NCI-H1092 treated with DMSO at 0.1 percent for 48 hours (cell line): Measurements from ENCODE around the gene MINPP1.

Experiments
- DNase-seq: peaks from one replicate; lab custom pipeline; 2025; lab: John Stamatoyannopoulos, UW

MINPP1 gene

GRCh38 chr10:87523731-87524130, 19.0 kb downstream of the MINPP1 start:
- DNase-seq = no peak

- DNase-seq = no peak
Measured at GRCh38 chr10:87524296-87524695, 19.6 kb downstream of the MINPP1 start.

GRCh38 chr10:87531908-87532622, 27.4 kb downstream of the MINPP1 start:
- DNase-seq = no peak

GRCh38 chr10:87532696-87533095, 28.0 kb downstream of the MINPP1 start:
- DNase-seq = no peak

- no peak for DNase-seq
Measured at GRCh38 chr10:87534173-87534858, 29.6 kb downstream of the MINPP1 start.

GRCh38 chr10:87538092-87539015, 33.7 kb downstream of the MINPP1 start:
- DNase-seq = no peak

GRCh38 chr10:87541114-87541513, 36.4 kb downstream of the MINPP1 start:
- DNase-seq = no peak

- no peak for DNase-seq
Measured at GRCh38 chr10:87544721-87545120, 40.0 kb downstream of the MINPP1 start.

GRCh38 chr10:87545783-87546182, 41.1 kb downstream of the MINPP1 start:
- DNase-seq = no peak

- DNase-seq = no peak
Measured at GRCh38 chr10:87546210-87546609, 41.5 kb downstream of the MINPP1 start.

- DNase-seq = no peak
Measured at GRCh38 chr10:87546971-87547413, 42.3 kb downstream of the MINPP1 start.

GRCh38 chr10:87547734-87548311, 43.1 kb downstream of the MINPP1 start:
- no peak for DNase-seq

- no peak for DNase-seq
Measured at GRCh38 chr10:87550741-87551140, 46.0 kb downstream of the MINPP1 start.

GRCh38 chr10:87551326-87551725, 46.6 kb downstream of the MINPP1 start:
- DNase-seq = no peak

GRCh38 chr10:87552248-87552929, 47.7 kb downstream of the MINPP1 start:
- DNase-seq = no peak

- DNase-seq = no peak
Measured at GRCh38 chr10:87557409-87557808, 52.7 kb downstream of the MINPP1 start.

- DNase-seq = no peak
Measured at GRCh38 chr10:87558333-87558732, 53.6 kb downstream of the MINPP1 start.

- DNase-seq = no peak
Measured at GRCh38 chr10:87559392-87559791, 54.7 kb downstream of the MINPP1 start.

GRCh38 chr10:87560495-87561129, 55.9 kb downstream of the MINPP1 start:
- DNase-seq = no peak

GRCh38 chr10:87562750-87563149, 58.1 kb downstream of the MINPP1 start:
- no peak for DNase-seq

- no peak for DNase-seq
Measured at GRCh38 chr10:87565010-87565409, 60.3 kb downstream of the MINPP1 start.
